ENCODE results near the gene ENTHD1. TPM values are rescaled to one million over a fixed set of nuclear protein-coding genes. Genes with fewer than 3 reads are reported as not detected.

The ENTHD1 gene
- total and polyA plus RNA-seq, 2 of the 8 experiments (the other 6 are each of a cell fraction or from before 2014, with no cell fraction given): not detected

GRCh38 chr22:39732625-39733024 lies 160.9 kb downstream of the ENTHD1 start:
- Histone ChIP-seq H3K4me1 (replicated peaks in 1 of 4; ENCODE audit: control insufficient read depth in 3 of 4, insufficient read depth in 4 of 4, low read length in 3 of 4) (peaks cover 0 to 5% (median 0%) of the 10 kb centered on the region in 4 experiments; a peak in 1 of 7 replicates), H3K14ac (ENCODE audit: insufficient read length) (no peak overlapping the region), H2BK12ac (ENCODE audit: low read depth, low read length) (no peak overlapping the region), H2BK120ac (replicated peaks; ENCODE audit: low read depth, low read length) (no peak overlapping the region), H3K79me1 (ENCODE audit: low read depth, low read length) (no peaks in the 10 kb centered on the region), H3K23me2 (ENCODE audit: low read depth, low read length) (no peaks in the 10 kb centered on the region), H3K56ac (replicated peaks; ENCODE audit: insufficient read length, low read depth, low read length) (no peak overlapping the region), H2AK5ac (ENCODE audit: low read depth, low read length) (no peak overlapping the region), H2AFZ (ENCODE audit: low read length) (0 out of 2 replicates have a peak overlapping the region, but pooled peaks have one; percentile 2), H2BK15ac (ENCODE audit: low read length) (no peak overlapping the region), H3K79me2 (ENCODE audit: control insufficient read depth in 1 of 2, insufficient read depth in 2 of 2, low read length in 2 of 2) (no peaks in the 10 kb centered on the region), H3K9me3 (ENCODE audit: insufficient read depth in 2 of 2, low read depth in 1 of 2, low read length in 1 of 2) (no peaks in the 10 kb centered on the region), H3K4me2 (ENCODE audit: insufficient read depth in 1 of 2, low read depth in 2 of 2, low read length in 2 of 2) (no peak overlapping the region), H4K5ac (ENCODE audit: insufficient read length, low read depth, low read length) (no peak overlapping the region), H3K27me3 (replicated peaks in 1 of 4; ENCODE audit: control insufficient read depth in 3 of 4, extremely low read depth in 1 of 4, insufficient read depth in 3 of 4, low read length in 3 of 4) (no peaks in the 10 kb centered on the region), H2BK20ac (ENCODE audit: low read length) (no peak overlapping the region), H3K27ac (ENCODE audit: low read depth, low read length) (no peak overlapping the region), H3K4ac (replicated peaks; ENCODE audit: insufficient read length, low read depth, low read length) (no peak overlapping the region), H3K23ac (ENCODE audit: insufficient read length) (no peak overlapping the region), H3K36me3 (ENCODE audit: control insufficient read depth in 2 of 4, insufficient read depth in 4 of 4, low read length in 3 of 4) (no peaks in the 10 kb centered on the region), H3K18ac (ENCODE audit: extremely low read depth, low read length) (no peak overlapping the region), H3K9ac (replicated peaks in 1 of 4; ENCODE audit: extremely low read depth in 1 of 4, low read depth in 3 of 4, low read length in 3 of 4) (no peak overlapping the region), H3K4me3 (ENCODE audit: extremely low read depth in 1 of 4, insufficient read depth in 2 of 4, low read depth in 3 of 4, low read length in 4 of 4) (no peak overlapping the region), H4K8ac (ENCODE audit: extremely low read depth, insufficient read depth, low read length) (no peak overlapping the region), H2BK5ac (ENCODE audit: low read depth, low read length) (no peak overlapping the region), H4K91ac (replicated peaks; ENCODE audit: insufficient read length, low read length) (no peak overlapping the region), H4K20me1 (replicated peaks in 1 of 2; ENCODE audit: control insufficient read depth in 1 of 2, insufficient read depth in 2 of 2, low read length in 2 of 2) (no peaks in the 10 kb centered on the region)
- ChIA-PET CTCF (ENCODE audit: partially characterized antibody) (interaction anchor here (1.3 to 2.5 kb wide), 7 partner anchors 16 to 304 kb away, joined by 3 to 10 read pairs (median 4); no protein-coding TSS in a partner anchor), POLR2A (ENCODE audit: partially characterized antibody) (interaction anchor here (0.6 kb wide), 1 partner anchor 1468 kb away, joined by 3 read pairs; no protein-coding TSS in a partner anchor)
- TF ChIP-seq POU5F1 (IDR thresholded peaks at IDR 0.05; ENCODE audit: low read depth, low read length) (no peak), GABPA (IDR thresholded peaks at IDR 0.05; ENCODE audit: borderline replicate concordance, insufficient read depth, low read length) (no peak), NANOG (IDR thresholded peaks at IDR 0.05; ENCODE audit: insufficient read depth, low read depth, low read length, poor library complexity, severe bottlenecking) (no peak), CTCF (IDR thresholded peaks at IDR 0.05; ENCODE audit: control extremely low read depth in 1 of 3, insufficient read depth in 1 of 3, low read depth in 1 of 3, low read length in 3 of 3) (no peak), TAF1 (IDR thresholded peaks at IDR 0.05; ENCODE audit: low read depth, low read length) (no peak), ATF2 (IDR thresholded peaks at IDR 0.05; ENCODE audit: low read length) (no peak)
- WGBS, 2 experiments (ENCODE audit: extremely low coverage in 1 of 2, insufficient coverage in 1 of 2, insufficient read length in 1 of 2, insufficient replicate concordance in 2 of 2, low coverage in 1 of 2, low lambda C conversion rate in 2 of 2, missing lambda C conversion rate in 1 of 2): 87% methylated on average over 8 of the region's 8 CpGs; no CpG with 5 or more reads in 1 of the 2 experiments
- FAIRE-seq (no peak), DNase-seq (ENCODE audit: low read depth in 1 of 2, low spot score in 2 of 2) (no peak)

All from H1 (cell line).